SKM-1 (cell line): Measurements from ENCODE around the gene SNX1.
"Not testable (repeated sequence)": the region's sequence is repeated elsewhere in the genome, so short reads cannot be mapped to it uniquely, and the experiment has no call there.

Source experiments
- DNase-seq: peaks from one replicate; lab custom pipeline; 2025; ENCODE audit not compliant: unreplicated experiment; lab: John Stamatoyannopoulos, UW

The SNX1 gene

DNA sequence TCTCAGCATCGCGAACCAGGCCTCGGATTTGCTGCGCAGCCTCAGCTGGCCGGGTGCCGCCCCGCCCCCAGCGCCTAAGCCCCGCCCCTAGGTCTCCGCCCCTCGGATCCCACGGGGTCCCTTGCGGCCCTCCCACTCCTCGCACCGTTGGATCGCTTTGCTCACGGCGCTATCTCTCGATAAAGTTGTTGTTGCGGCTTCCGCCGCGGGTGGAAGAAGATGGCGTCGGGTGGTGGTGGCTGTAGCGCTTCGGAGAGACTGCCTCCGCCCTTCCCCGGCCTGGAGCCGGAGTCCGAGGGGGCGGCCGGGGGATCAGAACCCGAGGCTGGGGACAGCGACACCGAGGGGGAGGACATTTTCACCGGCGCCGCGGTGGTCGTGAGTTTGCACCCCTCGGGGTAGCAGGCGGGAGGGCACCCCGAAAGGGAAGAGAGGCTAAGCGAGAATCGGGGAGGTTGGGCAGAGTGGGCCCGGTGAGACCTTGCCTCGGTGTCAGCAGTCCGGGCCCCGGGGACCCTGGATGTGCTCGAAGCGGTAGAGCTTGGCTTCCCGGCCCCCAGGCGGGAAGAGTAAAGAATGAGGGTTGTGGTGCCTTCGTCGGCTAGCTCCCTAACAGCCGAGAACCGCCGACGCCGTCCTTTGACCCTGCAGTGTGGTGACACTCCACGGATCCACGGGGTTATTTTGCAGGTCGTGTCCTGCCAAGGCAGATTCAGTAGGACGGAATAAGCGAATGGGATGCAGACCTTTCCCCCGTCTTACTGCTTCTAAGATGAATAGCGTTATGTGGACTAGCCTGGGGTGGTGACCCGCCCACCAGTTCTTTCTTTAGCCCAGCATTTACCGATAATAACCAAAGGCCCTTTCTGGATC lies at the start of gene SNX1:
Gene SNX1 (plus strand): TSS at position 188 of the 873 bp plus-strand sequence. CDS start 32 bp downstream, at position 220.
- peak; percentile 79 for DNase-seq

- DNase-seq = peak; percentile 19
Measured at GRCh38 chr15:64046421-64047153, 49.2 kb upstream of the SNX1 start, which contains the start of gene DAPK2. TSS of gene DAPK2 (minus strand) at chr15:64046485. CDS start at chr15:64040261, 6,224 bp downstream.

DNA sequence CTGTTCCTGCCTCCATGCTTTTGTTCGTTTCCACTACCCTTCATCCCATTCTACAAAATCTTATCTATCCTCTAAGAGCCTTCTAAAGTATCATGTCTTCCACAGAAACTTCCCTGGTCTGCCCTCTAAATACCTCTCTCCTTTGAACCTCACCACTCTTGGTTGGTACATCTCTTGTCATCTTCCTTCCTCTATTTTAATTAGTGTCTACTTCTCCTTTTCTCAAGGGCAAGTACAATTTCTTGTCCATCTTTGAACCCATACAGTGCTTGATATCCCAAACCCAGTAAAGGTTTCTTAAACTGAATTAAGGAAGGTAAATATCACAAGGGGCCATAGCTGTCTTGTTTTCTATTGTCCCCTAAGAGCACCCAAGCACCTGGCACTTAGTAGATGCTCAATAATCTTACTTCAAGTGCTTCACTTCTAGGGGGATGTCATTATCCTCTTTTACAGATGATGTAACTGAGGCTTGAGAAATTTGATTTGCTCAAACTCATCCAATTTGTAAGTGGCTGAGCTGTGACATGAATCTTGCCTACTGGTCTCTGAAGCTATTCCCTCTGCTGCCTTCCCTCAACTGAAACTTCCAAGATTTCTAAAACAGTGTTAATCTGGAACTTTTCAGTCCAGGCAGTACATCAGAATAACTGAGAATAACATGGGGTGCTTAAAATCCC lies 46.9 kb upstream of the SNX1 start:
- DNase-seq = peak; percentile 93

DNA sequence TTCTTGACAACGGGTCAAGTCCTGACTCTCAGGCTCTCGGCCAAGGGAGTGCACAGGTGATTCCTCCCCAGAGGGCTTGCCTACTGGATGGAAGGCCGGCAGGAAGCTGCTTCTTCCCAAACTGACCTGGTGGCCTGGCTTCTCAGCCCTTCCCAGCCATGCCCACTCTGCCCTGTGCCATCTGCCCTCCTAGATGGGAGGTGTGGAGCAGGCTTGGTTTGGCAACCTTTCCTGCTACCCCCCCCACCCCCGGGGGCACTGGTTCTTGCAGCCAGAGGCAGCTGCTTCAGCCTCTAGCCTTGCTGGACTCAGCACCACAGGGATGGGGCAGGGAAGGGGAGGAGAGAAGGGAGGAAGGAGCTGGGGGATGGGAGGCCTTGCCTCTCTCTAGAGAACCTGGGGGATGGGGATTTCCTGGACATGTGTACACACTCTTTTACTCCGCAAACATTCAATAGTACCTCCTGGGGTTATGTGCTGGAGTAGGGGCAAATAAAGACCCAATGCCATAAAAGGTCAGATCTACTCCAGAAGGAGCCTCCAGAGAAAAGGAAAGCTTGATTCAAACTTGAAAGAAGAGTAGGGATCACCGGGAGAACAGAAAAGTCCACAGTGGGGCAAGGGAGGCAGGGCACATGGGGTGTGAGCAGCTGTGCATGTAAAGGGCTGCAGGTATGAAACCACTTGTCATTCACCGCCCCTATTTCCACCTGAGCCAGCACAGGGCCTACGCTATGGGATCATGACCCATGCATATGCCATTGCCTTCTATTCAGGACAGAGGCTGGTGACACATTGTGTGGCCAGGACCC lies 45.3 kb upstream of the SNX1 start:
- DNase-seq = no peak

DNA sequence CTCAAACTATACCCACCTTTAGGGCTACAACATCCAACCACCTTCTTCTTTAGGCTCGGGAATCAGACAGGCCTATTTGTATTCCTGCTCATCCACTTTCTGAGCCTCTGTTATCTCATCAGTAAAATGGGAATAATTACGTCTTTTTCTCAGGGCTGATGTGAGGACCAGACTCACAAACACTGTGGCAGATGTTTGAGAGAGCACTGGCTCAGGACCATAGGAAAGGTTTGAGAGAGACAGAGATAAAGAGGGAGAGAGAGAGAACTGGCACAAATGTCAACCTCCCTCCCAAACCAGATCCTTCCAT lies 44.7 kb upstream of the SNX1 start:
- DNase-seq = no peak

- DNase-seq = no peak
Measured at GRCh38 chr15:64051407-64052259, 44.1 kb upstream of the SNX1 start.

- DNase-seq = no peak
Measured at GRCh38 chr15:64052925-64053491, 42.8 kb upstream of the SNX1 start.

- DNase-seq = not testable (repeated sequence)
Measured at GRCh38 chr15:64053674-64054073, 42.1 kb upstream of the SNX1 start.

- no peak for DNase-seq
Measured at GRCh38 chr15:64058279-64058678, 37.5 kb upstream of the SNX1 start.

DNA sequence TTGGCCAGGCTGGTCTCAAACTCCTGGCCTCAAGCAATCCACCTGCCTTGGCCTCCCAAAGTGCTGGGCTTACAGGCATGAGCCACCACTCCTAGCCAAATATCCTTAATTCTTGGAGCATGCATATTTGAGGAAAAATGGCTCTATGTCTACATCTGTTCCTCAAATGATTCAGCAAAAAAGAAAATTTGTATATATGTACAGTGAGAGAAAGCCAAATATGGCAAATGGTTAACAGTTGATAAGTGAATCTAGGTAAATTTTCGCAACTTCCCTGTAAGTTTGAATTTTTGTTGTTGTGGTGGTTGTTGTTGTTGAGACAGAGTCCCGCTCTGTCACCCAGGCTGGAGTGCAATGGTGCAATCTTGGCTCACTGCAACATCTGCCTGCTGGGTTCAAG lies 36.7 kb upstream of the SNX1 start:
- DNase-seq = not testable (repeated sequence)

DNA sequence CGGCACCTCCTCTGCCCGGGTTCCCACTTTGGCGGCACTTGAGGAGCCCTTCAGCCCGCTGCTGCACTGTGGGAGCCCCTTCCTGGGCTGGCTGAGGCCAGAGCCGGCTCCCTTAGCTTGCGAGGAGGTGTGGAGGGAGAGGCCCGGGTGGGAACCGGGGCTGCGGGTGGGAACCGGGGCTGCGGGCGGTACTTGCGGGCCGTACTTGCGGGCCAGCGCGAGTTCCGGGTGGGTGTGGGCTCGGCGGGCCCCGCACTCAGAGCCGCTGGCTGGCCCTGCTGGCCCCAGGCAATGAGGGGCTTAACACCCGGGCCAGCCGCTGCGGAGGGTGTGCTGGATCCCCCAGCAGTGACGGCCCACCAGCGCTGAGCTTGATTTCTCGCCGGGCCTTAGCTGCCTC lies 35.1 kb upstream of the SNX1 start:
- no peak for DNase-seq

DNA sequence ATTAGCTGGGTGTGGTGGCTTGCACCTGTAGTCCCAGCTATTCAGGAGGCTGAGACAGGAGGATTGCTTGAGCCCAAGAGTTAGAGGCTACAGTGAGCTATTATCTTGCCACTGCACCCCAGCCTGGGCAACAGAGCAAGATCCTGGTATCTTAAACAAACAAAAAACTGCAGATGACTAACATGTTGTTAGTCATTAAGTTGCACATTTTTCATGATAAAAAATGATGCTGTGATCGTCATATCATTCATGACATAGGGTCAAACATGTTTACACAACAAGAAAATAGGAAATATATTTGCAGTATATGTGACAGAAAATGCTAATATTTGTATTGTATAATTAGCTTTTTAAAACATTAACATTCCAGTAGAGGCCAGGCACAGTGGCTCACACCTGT lies 29.3 kb upstream of the SNX1 start:
- DNase-seq = no peak

DNA sequence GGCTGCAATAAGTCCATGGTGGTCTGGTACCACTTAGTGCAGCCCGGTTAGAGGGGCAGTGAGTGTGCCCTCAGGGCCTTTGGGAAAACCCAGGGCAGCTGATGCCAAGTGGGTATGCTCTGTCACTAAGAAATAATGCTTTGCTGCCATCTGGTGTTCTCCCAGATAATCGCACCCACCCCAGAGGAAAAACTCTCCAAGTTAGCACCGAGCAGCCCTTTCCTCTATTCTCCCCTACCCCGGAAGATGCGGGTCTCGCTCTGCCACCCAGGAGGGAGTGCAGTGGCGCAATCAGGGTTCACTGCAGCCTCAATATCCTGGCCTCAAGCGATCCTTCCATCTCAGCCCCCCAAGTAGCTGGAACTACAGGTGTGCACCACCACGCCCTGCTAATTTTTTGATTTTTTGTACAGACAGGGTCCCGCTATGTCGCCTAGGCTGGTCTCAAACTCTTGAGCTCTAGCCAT lies 28.2 kb upstream of the SNX1 start:
- DNase-seq = peak; percentile 65

- no peak for DNase-seq
Measured at GRCh38 chr15:64068133-64068532, 27.6 kb upstream of the SNX1 start.

GRCh38 chr15:64070106-64070505 lies 25.7 kb upstream of the SNX1 start:
- no peak for DNase-seq

DNA sequence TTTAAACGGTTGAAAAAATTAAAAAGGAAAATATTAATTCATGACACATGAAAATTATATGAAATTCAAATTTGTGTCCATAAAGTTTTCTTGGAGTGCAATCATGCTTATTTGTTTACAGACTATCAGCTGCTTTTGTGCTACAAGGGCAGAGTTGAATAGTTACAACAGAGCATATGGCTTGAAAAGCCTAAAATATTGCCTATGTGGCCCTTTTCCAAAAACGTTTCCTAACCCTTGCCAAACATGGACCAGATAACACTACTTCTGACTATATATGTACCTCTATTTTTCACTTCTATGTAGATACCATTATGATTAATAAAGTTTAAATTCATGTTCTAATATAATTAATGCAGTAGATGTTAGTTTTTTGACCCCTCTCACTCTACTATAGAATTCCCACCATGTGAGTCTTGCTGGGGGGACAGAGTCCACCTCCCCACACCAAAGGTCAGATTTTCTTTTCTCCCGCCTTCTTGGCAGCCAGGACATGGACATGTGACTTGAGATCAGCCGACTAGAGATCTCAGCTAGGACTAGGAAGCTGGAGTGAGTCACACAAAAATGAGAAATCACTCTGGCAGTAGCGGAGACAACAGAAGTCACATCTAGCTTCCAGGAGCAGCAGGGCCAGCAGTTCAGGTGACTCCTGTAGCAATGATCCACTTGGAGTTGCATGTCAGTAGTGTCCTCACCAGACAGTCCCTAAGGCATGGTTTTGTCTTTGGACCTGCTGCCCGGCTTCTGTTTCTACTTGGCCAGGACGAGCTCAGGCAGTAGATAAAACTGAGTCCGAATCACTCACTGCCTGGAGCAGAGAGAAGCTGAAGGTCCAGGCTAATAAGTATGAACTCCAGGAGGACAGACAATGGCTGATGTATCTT lies 24.6 kb upstream of the SNX1 start:
- DNase-seq = no peak

- no peak for DNase-seq
Measured at GRCh38 chr15:64071931-64072765, 23.6 kb upstream of the SNX1 start.

DNA sequence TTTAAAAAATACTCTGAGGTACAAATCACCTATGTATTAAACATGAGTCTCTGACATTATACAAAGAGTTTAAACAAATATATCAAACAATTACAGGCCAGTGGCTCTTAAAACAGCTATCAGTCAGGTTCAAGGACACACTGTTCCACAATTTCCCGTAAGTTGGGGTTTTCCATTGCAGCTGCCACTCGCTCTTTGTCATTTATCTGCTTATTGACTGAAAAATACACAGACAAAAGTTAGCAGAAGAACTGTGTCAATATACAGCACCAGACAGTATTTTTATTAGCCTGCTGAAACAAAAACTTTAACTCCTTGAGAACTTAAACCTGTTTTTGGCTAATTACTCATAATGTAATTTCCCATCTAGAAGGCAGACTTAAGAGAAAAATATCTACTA lies 23.0 kb upstream of the SNX1 start:
- no peak for DNase-seq
